ENCODE measurements around the gene PTPN18.

DNA sequence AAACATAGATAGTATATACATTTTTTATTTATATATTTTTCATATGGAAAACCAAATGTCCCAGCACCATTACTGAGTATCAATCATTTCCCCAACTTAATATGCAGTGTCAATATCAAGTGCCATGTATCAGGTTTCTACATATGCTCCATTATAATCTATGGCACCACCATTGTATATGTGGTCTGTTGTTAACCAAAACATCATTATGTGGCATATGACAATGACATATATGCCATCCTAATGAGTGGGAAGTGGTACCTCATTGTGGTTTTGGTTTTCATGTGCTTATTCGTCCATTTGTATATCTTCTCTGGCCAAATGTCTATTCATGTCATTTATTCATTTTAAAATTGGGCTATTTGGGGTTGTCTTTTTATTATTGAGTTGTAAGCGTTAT is 9.2 kb downstream of the PTPN18 start:
- TF ChIP-seq, protein P1, sequence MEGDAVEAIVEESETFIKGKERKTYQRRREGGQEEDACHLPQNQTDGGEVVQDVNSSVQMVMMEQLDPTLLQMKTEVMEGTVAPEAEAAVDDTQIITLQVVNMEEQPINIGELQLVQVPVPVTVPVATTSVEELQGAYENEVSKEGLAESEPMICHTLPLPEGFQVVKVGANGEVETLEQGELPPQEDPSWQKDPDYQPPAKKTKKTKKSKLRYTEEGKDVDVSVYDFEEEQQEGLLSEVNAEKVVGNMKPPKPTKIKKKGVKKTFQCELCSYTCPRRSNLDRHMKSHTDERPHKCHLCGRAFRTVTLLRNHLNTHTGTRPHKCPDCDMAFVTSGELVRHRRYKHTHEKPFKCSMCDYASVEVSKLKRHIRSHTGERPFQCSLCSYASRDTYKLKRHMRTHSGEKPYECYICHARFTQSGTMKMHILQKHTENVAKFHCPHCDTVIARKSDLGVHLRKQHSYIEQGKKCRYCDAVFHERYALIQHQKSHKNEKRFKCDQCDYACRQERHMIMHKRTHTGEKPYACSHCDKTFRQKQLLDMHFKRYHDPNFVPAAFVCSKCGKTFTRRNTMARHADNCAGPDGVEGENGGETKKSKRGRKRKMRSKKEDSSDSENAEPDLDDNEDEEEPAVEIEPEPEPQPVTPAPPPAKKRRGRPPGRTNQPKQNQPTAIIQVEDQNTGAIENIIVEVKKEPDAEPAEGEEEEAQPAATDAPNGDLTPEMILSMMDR (IDR thresholded peaks at IDR 0.05; ENCODE audit: insufficient read depth, low read length): no peak
- no peak for TF ChIP-seq POLR2AphosphoS5 (IDR thresholded peaks at IDR 0.05; ENCODE audit: low read depth)
- no peak for TF ChIP-seq GABPA (IDR thresholded peaks at IDR 0.05; ENCODE audit: low read depth)
- TF ChIP-seq, protein P2, sequence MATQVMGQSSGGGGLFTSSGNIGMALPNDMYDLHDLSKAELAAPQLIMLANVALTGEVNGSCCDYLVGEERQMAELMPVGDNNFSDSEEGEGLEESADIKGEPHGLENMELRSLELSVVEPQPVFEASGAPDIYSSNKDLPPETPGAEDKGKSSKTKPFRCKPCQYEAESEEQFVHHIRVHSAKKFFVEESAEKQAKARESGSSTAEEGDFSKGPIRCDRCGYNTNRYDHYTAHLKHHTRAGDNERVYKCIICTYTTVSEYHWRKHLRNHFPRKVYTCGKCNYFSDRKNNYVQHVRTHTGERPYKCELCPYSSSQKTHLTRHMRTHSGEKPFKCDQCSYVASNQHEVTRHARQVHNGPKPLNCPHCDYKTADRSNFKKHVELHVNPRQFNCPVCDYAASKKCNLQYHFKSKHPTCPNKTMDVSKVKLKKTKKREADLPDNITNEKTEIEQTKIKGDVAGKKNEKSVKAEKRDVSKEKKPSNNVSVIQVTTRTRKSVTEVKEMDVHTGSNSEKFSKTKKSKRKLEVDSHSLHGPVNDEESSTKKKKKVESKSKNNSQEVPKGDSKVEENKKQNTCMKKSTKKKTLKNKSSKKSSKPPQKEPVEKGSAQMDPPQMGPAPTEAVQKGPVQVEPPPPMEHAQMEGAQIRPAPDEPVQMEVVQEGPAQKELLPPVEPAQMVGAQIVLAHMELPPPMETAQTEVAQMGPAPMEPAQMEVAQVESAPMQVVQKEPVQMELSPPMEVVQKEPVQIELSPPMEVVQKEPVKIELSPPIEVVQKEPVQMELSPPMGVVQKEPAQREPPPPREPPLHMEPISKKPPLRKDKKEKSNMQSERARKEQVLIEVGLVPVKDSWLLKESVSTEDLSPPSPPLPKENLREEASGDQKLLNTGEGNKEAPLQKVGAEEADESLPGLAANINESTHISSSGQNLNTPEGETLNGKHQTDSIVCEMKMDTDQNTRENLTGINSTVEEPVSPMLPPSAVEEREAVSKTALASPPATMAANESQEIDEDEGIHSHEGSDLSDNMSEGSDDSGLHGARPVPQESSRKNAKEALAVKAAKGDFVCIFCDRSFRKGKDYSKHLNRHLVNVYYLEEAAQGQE (IDR thresholded peaks at IDR 0.05; ENCODE audit: insufficient replicate concordance, low read depth): no peak
- no peak for TF ChIP-seq SPI1 (IDR thresholded peaks at IDR 0.05; ENCODE audit: borderline replicate concordance, low read depth)
